Activated CD8-positive, alpha-beta memory T cell treated with anti-CD3 and anti-CD28 coated beads for 36 hours (primary cell): ENCODE measurements around the gene NAALAD2. TPM values are rescaled to one million over a fixed set of nuclear protein-coding genes. Genes with fewer than 3 reads are reported as not detected.
"Not testable (repeated sequence)": the region's sequence is repeated elsewhere in the genome, so short reads cannot be mapped to it uniquely, and the experiment has no call there.

Experiments
- CTCF ChIA-PET: fragments of 350-600 bp; sonication (Branson Sonifier 250); formaldehyde crosslinking; loops from one replicate; lab custom pipeline; 2021; ENCODE audit warnings: antibody characterized with exemption; lab: Charles Lee
- POLR2A ChIA-PET: fragments of 350-600 bp; sonication (Branson Sonifier 250); formaldehyde crosslinking; loops from one replicate; lab custom pipeline; 2021; ENCODE audit warnings: antibody characterized with exemption; lab: Charles Lee
- total RNA-seq, 2 experiments: library from RNA; stranded (reverse); gene quantifications; one replicate each; pipeline ENCODE4 v1.2.3, GENCODE V29; 2021

NAALAD2 gene
- total RNA-seq, 2 experiments from 2014 or later, result not detected

DNA sequence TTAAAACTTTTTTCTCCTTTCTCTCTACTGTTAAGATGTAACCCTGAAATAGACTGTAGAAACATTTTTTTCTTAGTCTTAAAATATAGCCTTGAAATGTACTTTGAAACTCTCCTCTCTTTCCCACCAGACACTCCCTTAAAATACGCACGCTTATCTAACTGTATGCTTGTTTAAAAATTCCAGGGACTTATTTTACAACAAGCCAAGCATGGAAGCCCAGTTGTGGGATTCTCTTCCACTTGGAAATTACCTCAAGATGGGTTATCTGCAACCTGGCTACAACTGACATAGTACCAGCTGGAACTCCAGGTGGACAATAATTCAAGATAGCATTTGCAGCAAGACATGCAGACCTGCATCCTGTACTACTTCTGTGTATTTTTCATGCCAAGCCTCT, 100.5 kb downstream of the NAALAD2 start:
- ChIA-PET POLR2A (no interaction called here), CTCF (no interaction called here)

DNA sequence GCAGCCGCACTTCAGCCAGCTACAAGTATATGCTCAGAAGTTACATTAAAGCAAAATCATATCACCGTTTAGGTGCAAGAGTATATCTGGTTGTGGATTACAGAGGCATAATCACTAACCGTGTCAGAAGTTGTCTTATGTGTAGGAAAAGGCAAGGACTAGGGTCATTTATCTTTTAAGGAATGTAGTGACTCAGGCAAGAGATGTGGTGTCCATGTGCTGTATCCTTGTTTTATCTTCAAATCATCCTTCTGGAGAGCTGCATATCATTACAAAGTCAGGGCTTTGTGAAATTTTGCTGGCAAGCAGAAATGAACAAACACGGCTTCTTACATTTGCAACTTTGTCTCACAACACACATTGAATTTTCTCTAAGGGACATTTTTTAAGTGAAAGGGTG, 101.1 kb downstream of the NAALAD2 start:
- ChIA-PET CTCF (no interaction called here), POLR2A (no interaction called here)

DNA sequence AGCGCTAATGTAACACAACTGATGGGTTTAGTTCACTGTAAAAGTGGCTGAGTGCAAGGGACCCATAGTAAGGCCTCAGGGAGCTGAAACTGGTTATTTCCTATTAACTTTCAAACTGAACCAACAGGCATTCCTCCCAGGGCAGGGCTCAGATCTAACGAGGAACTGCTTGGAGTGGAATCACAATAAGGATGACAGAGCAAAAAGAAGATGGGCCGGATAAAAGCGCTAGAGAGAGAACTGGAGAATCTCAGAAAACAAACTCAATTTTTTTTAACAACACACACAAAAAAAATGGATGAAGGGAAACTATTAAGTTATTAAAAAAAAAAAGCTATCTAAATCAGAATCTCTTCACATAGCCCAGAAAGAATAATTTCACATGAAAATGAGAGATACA, 102.5 kb downstream of the NAALAD2 start:
- ChIA-PET POLR2A (no interaction called here), CTCF (no interaction called here)

- CTCF ChIA-PET, POLR2A ChIA-PET: not testable (repeated sequence)
These were observed 105.6 kb downstream of the NAALAD2 start for GRCh38 chr11:90239967-90240636.

- POLR2A ChIA-PET, result no interaction called here
- CTCF ChIA-PET, result no interaction called here
These were observed 107.0 kb downstream of the NAALAD2 start for GRCh38 chr11:90241414-90241813.

Other genes starting within 250 kb of the NAALAD2 start
- gene TRIM49D1, start 212.4 kb upstream of the NAALAD2 start, total RNA-seq, result not detected
- gene TRIM49D2, start 210.6 kb upstream of the NAALAD2 start, total RNA-seq, result not detected
- not detected for gene TRIM64, start 168.6 kb upstream of the NAALAD2 start, total RNA-seq
- not detected for gene TRIM49C, start 103.6 kb upstream of the NAALAD2 start, total RNA-seq
- not detected for gene UBTFL1, start 48.7 kb upstream of the NAALAD2 start, total RNA-seq
- 100 to 1,000 TPM; 108 to 114 TPM for gene CHORDC1, start 88.4 kb downstream of the NAALAD2 start, total RNA-seq